SKM-1 (cell line): ENCODE measurements around the gene NAT10.

Source experiments
- DNase-seq: peaks from one replicate; lab custom pipeline; 2025; ENCODE audit not compliant: unreplicated experiment; lab: John Stamatoyannopoulos, UW

NAT10 gene

GRCh38 chr11:34185926-34186841 is 80.8 kb downstream of the NAT10 start:
- no peak for DNase-seq

- DNase-seq, result no peak
These were observed 82.8 kb downstream of the NAT10 start for GRCh38 chr11:34188181-34188580.

GRCh38 chr11:34189191-34189590 is 83.8 kb downstream of the NAT10 start:
- DNase-seq, result no peak

- no peak for DNase-seq
These were observed 85.0 kb downstream of the NAT10 start for GRCh38 chr11:34190192-34191139.

GRCh38 chr11:34191578-34191977 is 86.1 kb downstream of the NAT10 start:
- no peak for DNase-seq

GRCh38 chr11:34192481-34193401 is 87.3 kb downstream of the NAT10 start:
- no peak for DNase-seq

GRCh38 chr11:34194576-34195335 is 89.3 kb downstream of the NAT10 start:
- no peak for DNase-seq
